Measurements from ENCODE around the gene ATG2A.

Gene ATG2A

DNA sequence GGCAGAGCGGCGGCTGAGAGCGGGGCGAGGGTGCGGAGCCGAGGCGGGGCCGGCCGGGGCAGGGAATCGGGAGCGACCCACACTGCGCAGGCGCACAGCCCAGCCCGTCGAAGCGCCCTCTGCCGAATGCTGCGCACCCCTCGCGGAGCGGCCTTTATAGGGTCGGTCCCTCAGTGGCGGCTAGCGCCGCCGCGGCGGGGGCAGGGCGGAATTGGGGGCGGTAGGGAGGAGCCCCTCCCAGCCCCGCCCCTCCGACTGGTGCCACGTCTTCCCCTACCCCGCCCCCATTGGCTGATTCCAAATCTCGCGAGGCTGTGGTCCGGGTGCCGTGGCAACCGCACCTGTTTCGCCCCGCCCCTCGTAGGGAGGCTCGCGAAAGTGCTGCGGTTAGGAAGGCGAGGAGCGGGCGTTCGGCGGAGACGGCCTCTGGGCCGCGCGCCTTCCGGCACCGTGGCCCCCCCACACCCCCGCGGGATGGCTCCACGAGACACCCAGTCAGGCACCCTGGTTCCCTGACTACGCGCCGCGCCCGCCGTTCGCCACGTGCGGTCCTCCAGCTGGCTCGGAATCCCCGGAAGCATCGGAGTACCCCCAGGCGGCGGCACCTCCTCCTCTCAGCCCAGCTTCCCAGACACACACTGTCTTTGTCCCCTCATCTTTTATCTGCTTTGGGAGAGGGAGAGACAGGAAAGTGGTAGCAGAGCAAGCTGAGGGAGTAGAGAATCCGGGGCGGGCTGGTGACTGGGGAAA lies 38.3 kb downstream of the ATG2A start, which contains the start of gene EHD1:
EHD1 (minus strand) TSS at position 128 of the 750 bp plus-strand sequence. CDS start 157 bp downstream, outside the sequence.
- in situ Hi-C loops (cut with MboI; ENCODE audit: low pct_unique_long_range_greater_than_20kb, low sequenced_read_pairs, unreplicated experiment): no loop called here
- TF ChIP-seq CTCF (IDR thresholded peaks at IDR 0.05; ENCODE audit: extremely low read depth, insufficient read depth, missing control alignments): peak; percentile 83
- DNase-seq (ENCODE audit: low spot score): peak; percentile 100

- no peak for DNase-seq (ENCODE audit: low spot score)
- no peak for TF ChIP-seq CTCF (IDR thresholded peaks at IDR 0.05; ENCODE audit: extremely low read depth, insufficient read depth, missing control alignments)
- in situ Hi-C loops (cut with MboI; ENCODE audit: low pct_unique_long_range_greater_than_20kb, low sequenced_read_pairs, unreplicated experiment): no loop called here
These were observed 38.9 kb downstream of the ATG2A start for GRCh38 chr11:64878223-64878493.

DNA sequence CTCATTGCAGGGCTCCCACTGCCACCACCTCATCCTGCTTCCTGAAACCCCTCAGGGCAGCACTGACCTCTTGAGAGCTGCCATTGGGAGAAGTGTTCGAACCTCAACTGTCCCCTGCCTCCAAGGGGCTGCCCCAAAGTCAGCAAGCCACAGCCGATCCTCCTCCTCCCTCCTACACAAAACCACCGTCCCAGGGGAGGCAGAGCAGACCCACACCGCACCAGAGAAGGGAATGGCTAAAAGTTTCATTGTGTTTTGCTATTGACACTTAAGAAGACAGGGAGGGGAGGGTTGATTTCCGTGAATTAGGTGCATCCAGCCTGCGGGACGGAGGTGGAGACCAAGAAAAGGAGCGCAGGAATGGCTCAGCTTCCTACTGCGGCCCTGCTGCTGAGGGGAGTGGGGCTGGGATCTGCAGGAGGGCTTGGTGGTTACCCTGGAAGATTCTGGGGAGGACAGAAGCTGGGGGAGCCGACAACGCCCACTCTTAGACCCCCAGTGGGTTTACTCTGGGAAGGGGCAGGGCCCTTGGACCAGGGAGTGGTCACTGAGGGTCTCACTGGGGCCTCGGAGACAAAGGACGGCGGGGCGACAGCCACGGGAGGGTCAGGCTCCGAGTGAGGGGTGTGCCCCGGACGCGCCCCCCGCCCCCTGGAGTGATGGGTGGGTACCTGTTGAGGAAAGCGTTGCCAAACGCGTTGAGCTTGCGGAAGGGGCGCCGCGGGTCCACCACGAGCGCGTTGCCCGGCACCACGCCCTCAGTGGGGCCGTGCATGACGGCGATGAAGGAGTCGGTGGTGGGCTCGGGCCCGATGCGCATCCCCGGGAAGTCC lies 39.4 kb downstream of the ATG2A start:
- TF ChIP-seq CTCF (IDR thresholded peaks at IDR 0.05; ENCODE audit: extremely low read depth, insufficient read depth, missing control alignments): no peak
- DNase-seq (ENCODE audit: low spot score): peak; percentile 61
- in situ Hi-C loops (cut with MboI; ENCODE audit: low pct_unique_long_range_greater_than_20kb, low sequenced_read_pairs, unreplicated experiment): no loop called here

DNA sequence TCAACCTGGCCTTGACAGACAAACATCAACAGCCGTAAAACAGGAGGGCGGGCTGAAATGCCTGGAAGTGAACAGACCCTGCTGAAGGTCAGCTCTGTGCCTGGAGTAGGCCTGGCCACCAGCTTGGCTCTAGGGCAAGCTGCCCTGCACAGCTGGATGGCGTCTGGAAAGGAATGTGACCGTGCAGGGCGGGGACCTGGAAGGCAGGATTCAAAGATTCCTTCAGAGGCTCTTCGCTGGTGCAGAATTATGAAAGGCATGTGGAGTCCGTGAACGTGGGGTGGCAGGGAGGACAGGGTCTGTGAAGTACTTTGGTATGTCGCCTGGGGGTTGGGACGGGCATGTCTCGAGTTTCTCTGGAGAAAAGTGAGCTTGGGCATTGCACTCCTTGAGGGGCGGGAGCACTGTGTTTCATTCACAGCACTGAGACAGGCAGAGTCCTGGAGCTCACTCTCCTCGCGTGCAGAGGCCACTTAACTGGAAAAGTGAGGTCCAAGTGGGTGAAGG lies 40.1 kb downstream of the ATG2A start:
- no peak for TF ChIP-seq CTCF (IDR thresholded peaks at IDR 0.05; ENCODE audit: extremely low read depth, insufficient read depth, missing control alignments)
- no peak for DNase-seq (ENCODE audit: low spot score)
- in situ Hi-C loops (cut with MboI; ENCODE audit: low pct_unique_long_range_greater_than_20kb, low sequenced_read_pairs, unreplicated experiment): no loop called here

DNA sequence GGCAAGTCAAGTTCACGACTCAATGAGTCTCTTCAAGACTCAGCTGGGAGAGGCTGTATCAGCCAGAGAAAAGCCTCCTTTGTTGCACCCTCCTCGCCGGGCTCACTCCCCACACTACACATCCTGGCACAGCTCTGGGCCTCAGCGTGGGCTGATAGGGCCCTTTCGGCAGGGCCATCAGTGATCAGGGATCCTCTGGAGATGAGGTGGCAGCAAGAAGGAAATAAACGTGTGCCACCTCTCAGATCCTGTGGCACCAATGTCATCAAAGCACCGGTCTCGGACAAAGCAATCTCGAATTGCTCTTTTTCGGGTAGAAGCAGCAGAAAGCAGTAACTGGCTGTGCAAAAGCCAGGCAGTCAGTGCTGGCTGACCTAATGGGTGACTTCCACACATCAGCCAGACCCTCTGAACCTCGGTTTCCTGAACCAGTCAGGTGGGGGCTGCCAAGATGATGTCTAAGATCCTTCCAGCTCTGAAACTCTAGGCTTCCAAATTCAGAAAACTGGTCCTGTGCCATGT lies 40.7 kb downstream of the ATG2A start:
- no peak for TF ChIP-seq CTCF (IDR thresholded peaks at IDR 0.05; ENCODE audit: extremely low read depth, insufficient read depth, missing control alignments)
- DNase-seq (ENCODE audit: low spot score): no peak
- in situ Hi-C loops (cut with MboI; ENCODE audit: low pct_unique_long_range_greater_than_20kb, low sequenced_read_pairs, unreplicated experiment): no loop called here

DNA sequence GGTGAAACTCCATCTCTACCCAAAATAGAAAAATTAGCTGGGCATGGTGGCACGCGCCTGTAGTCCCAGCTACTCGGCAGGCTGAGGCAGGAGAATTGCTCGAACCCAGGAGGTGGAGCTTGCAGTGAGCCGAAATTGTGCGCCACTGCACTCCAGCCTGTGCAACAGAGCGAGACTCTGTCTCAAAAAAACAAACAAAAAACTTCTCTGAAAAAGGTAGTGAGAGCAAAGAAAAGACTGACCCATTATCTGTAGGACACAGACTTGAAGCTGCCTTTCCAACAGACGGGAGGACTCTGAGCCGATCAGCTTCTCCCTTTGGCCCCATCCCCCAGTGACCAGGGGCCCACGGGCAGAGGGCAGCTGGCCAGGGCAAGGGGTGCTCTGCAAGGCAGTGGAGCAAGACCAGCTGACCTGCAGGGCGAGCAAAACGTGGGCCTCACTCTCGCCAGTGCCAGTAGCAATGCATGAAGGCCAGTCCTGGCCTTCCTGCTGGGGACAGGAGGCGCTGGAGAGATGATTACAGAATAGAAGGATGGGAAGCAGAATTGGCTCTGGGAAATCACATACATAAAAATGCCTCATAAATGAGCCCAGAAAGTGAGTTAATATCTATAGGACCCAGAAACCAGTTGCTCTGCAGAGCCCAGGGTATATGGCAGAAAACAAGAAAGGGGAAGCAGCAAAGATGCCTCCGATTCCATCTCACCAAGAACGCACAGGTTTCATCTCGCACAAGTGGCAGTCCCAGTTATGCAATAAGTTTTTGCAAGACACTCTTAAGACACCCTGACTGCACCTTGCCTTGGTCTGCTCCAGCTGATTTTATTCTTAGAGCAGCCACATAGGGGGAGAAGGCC lies 41.4 kb downstream of the ATG2A start:
- no peak for DNase-seq (ENCODE audit: low spot score)
- no peak for TF ChIP-seq CTCF (IDR thresholded peaks at IDR 0.05; ENCODE audit: extremely low read depth, insufficient read depth, missing control alignments)
- in situ Hi-C loops (cut with MboI; ENCODE audit: low pct_unique_long_range_greater_than_20kb, low sequenced_read_pairs, unreplicated experiment): no loop called here
